ENCODE measurements around the gene EML5.

The EML5 gene

DNA sequence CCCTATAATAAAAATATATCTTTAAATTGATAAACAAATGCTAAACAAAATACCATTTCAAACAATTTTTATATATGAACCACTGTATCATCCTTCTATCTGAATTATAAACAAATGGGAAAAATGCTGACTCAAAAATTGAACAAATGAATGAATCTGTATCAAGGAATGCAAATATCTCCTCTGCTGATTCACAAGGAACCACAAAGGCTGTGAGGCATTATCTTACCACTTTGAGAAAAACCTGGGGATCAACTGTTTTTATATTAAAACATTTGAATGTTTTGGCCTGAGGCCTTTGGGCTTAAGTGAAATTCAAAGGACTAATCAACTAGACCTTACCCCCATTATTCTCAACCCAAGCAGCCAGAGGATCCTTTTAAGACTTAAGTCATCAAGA lies 86.3 kb downstream of the EML5 start:
- no peak for DNase-seq

- DNase-seq, result no peak
Observed at GRCh38 chr14:88698651-88699050, 94.1 kb downstream of the EML5 start.

- no peak for DNase-seq
Observed at GRCh38 chr14:88695870-88696269, 96.9 kb downstream of the EML5 start.

- no peak for DNase-seq
Observed at GRCh38 chr14:88688386-88688785, 104.4 kb downstream of the EML5 start.

GRCh38 chr14:88683119-88683518 lies 109.6 kb downstream of the EML5 start:
- no peak for DNase-seq

GRCh38 chr14:88682495-88683114 lies 110.1 kb downstream of the EML5 start:
- DNase-seq, result no peak

DNA sequence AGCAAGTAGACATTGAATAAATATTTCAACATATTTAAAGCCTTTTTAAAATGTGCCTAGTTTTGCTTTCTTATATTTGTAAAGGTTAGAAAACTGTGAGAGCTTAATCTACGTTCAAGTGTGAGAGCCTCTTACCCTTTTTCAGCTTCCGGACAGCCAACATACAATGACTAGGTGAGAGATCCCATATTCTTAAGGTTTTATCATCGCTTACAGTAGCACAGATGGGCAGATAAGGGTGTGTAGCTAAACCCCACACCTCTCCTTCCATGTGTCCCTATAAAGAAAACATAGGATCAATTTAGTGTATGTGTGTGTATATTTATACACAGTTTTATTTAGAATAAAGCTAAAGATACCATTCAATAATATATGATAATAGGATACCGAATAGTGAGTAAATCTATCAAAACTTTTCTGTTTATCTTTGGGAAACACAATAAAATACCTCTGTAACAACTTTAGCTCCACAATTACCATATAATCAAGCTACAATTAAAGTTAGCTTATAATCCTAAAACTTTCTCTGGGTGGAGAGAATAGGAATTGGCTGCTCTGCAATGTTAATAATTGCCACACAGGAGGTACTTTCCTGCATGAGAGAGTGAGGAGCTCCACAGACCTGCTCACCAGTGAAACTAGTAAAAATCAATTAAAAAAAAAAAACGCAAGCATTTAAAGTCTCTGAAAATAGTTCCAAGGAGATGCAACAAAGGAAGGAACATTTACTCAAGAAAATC lies 110.8 kb downstream of the EML5 start:
- no peak for DNase-seq

- DNase-seq, result no peak
Observed at GRCh38 chr14:88669346-88669745, 123.4 kb downstream of the EML5 start.

DNA sequence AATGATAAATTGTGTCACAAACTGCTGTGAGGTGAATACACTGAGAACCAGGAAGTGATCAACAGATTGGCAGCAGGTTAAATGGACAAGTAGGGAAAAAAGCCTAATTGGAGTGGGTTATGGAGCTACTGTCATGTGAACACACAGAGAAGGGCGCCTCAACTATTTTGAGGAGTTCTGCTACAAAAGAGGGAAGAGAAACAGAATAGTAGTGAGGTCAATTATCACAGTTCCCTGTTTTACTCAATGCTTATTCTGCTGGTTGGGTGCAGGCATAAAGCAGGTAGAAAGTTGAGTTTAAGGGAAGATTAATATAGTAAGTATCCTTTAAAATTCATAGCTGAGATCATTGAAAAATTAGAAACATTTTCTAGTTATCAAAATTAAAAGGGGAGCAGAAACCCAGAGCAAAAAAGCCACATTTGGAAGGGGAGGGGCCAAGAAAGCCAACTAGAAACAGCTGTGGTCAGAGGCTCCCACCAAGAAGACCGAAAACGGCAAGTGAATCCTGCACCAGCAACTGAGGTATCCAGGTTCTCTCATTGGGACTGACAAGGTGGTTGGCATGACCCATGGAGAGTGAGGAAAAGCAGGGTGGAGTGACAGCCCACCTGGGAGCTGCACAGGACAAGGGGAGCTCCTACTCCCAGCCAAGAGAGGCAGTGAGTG lies 124.2 kb downstream of the EML5 start:
- no peak for DNase-seq

DNA sequence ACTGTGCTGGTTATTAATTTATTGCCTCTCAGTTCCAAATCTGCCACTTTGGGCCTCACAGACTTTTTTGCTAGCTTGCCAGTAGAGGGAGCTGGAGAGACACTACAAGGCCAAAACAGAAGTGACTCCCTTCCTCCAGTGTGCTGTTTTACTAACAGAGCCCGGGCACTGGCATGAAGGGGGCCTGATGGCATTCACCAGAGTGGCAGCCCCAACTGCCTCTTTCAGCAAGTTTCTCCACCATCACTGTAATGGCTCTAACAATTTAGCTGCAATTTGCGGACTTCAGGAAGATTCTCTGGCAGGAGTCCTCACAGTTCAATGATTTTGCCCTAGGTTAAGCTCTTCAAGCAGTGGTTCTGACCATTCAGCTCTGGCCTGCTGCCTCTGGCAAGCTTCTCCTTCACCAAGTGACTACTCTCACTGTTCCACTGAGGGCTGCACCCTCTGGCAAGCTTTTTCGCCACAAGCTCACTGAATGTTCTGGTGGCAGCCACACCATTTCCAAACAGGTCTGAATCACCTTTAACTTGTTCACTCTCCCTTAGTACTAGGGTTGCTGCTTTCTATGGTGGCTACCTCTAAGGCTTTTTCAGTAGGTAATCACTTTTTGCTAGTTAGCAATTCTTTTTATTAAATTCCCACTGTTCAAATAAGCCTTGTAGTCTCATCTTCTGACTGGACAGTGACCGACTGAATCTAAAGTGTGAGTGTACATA lies 125.0 kb downstream of the EML5 start:
- DNase-seq, result peak; percentile 38

DNA sequence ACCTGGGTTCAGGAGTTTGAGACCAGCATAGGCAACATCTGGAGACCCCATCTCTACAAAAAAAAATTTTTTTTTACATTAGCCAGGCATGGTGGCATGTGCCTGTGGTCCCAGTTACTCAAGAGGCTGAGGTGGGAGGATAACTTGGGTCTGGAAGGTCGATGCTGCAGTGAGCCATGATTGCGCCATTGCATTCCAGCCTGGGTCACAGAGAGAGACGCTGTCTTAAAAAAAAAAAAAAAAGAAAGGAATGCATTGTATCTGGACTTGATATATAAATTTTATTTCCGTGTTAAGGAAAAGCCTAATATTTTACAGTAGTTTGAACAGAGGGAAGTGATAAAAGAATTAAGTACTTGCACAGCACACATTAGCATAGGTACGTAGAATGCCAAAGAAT lies 132.7 kb downstream of the EML5 start:
- no peak for DNase-seq

DNA sequence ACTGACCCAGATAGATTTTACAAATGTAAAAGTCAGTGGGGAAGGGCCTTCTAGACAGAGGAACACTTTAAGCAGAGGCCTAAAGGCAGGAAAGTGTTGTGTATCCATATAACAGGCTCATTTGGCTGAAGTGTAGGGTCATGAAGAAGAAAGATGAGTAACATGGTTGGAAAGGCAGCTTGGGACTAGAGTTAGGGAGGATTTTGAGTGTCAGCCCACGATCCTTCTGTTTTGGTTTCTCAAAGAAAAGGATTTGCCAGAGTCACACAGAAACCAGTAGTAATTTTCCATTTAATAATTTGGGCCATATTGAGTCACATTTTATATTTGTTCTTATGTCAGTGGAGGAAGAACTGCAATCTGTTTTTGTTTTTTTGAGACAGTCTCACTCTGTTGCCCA lies 153.5 kb downstream of the EML5 start:
- DNase-seq, result no peak

GRCh38 chr14:88632512-88632911 lies 160.2 kb downstream of the EML5 start:
- DNase-seq, result no peak

DNA sequence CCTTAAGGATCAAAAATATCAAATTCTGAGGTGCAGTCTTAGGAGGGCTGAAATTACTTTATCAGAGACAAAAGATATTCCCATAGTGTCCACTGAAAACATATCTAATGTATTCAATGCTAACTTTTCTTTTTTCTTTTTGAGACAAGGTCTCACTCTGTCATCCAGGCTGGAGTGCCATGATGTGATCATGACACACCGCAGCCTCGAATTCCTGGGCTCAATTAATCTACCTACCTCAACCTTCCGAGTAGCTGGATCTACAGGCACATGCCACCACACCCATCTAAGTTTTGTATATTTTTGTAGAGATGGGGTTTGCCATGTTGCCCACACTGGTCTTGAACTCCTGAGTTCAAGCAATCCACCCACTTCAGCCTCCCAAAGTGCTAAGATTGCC lies 161.7 kb downstream of the EML5 start:
- DNase-seq, result no peak

DNA sequence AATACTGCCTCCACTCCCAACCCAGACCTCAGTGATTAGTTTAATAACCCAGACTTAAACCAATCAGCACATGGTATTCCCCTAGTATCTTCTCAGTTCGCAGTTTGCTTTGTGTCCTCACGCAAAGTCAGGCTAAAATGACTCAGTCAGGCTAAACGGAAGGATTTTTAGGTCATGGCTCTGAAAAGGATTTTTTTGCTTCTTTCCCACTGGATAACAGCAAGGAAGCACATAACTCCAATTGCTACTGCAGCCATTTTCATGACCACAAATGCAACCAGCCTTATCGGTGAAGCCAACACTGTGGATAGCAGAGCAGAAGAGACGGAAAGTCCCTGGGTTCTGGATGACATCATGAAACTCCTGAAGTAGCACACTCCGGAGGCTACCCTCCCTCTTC lies 162.2 kb downstream of the EML5 start:
- no peak for DNase-seq

DNA sequence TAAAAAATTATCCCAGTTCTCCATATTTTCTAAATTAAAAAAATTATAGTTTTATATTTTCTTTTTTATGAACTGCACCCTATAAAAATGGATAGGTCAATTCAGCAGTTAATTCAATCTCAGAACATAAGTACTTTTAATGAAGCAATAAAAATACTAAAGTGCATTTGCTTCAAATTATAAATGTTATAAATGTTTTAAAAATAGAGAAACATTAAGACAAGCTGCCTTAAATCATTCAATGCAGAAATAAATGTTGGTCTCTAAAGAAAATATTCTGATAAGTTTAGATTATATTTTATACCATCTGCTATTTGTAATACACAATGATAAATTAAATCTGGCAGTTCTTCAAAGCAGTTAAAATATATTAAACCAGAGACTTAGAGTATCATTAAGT lies 164.3 kb downstream of the EML5 start:
- DNase-seq, result no peak

DNA sequence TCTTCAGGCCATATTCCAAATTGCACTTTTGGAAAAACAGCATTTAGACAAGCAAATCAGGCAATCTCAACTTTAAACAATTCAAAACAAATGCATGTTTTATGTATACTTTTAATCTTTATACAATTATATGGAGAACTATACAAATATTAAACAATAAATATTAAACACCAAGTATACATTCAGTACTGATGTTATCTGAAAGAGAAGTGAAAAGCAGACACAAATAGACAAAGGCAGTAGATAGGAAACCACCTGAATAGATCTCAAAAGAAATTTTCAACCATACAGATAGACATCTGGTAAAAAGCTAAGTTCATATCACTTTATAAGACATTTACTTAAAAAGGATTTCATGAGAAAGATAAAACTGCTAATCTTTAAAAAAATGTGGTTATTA lies 164.7 kb downstream of the EML5 start:
- DNase-seq, result no peak

GRCh38 chr14:88625671-88626070 lies 167.1 kb downstream of the EML5 start:
- no peak for DNase-seq

GRCh38 chr14:88621100-88621499 lies 171.7 kb downstream of the EML5 start:
- DNase-seq, result no peak

DNA sequence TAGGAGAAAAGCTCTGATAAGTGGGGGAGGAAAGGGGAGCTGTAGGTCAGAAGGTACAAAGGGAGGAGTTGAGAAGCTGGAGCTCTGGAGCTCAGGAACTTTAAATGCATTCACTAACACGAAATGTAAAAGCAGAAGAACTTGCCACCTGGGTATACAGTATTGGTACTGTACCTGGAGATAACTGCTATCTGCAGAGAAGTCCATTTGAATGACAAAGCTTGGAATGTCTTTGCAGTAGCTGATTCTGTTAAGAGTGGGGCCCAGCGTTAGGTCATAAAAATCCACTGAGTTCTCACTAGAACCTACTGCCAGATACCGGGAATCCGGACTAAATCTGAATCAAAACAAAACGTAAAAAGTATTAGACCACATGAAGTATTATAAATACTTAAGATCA lies 174.3 kb downstream of the EML5 start:
- DNase-seq, result no peak

DNA sequence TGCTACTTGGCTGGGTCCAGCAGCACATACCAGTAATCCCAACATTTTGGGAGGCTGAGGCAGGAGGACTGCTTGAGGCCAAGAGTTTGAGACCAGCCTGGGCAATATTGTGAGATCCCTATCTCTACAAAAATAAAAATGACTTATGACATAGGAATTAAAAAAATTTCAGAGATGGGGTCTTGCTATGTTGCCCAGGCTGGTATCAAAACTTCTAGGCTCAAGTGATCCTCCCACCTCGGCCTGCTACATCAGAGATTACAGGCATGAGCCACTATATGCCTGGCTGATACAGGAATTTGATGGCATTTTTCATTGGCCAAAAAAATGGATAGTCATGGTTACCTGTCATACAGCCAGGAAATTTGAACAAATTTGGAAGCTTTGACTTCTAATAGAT lies 175.3 kb downstream of the EML5 start:
- DNase-seq, result no peak

DNA sequence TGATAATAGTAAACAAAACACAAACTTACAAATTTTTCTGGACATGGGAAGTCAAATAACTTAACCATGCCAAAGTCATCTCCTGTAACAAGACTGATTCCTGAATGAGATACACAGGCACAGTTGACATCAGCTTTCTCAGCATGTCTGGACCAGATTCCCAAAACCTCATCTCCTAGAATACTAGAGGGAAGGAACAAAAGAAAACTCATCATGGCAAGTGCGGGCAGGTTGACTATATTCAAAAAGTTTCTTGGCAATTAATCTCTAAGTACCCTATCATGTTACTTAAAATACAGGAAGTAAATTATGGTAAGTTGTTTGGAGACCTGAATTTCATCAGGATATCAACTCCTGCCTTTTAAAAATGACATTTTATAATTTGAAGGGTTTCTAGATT lies 176.1 kb downstream of the EML5 start:
- DNase-seq, result no peak

DNA sequence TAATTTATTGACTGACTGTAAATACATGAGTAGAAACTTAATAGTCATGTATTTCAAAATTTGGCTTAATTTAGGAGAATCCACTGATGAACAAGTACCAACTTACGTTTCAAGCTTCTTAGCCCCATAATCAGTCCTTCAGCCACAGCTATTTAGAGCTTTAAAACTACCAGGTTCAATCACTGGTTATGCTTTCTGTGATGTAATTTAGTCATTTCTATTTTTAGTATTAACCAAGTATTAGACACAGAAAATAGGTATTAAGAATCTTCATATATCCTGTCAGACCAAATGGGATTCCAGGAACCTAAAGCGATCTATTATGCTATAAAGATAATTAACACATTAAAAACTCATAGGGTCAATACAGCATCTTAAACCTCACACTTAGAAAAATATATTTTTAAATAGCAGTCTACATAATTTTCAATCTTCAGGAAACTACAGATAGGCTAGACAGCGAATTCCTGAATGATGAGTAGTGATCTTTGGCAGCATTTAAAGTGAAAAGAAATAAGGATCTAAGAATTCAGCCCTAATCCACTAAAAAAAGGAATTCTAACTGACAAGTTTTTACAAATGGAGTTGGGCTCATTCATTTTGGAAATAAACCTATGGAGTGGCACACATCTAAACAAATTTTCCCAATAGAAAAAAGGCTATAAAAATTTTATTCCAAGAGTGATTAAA lies 178.4 kb downstream of the EML5 start:
- DNase-seq, result no peak
